ENCODE measurements around the gene REPS2.

REPS2 gene

GRCh38 chrX:17007134-17007768, 60.8 kb downstream of the REPS2 start:
- Mint-ChIP-seq H3K27me3 (no peaks in the 10 kb centered on the region), H3K9me3 (no peaks in the 10 kb centered on the region), H3K36me3 (ENCODE audit: low read depth) (no peaks in the 10 kb centered on the region), H3K4me1 (ENCODE audit: low read depth) (peaks cover 6% of the 10 kb centered on the region), H3K27ac (no peak overlapping the region), H3K4me3 (no peak overlapping the region)

- Mint-ChIP-seq H3K9me3 (no peaks in the 10 kb centered on the region), H3K4me3 (no peak overlapping the region), H3K27me3 (no peaks in the 10 kb centered on the region), H3K4me1 (ENCODE audit: low read depth) (no peaks in the 10 kb centered on the region), H3K27ac (no peak overlapping the region), H3K36me3 (ENCODE audit: low read depth) (no peaks in the 10 kb centered on the region)
Observed at GRCh38 chrX:17009856-17010625, 63.6 kb downstream of the REPS2 start.

- Mint-ChIP-seq H3K27ac (no peak overlapping the region), H3K4me1 (ENCODE audit: low read depth) (no peaks in the 10 kb centered on the region), H3K36me3 (ENCODE audit: low read depth) (no peaks in the 10 kb centered on the region), H3K27me3 (no peaks in the 10 kb centered on the region), H3K4me3 (no peak overlapping the region), H3K9me3 (no peaks in the 10 kb centered on the region)
Observed at GRCh38 chrX:17012465-17012864, 66.0 kb downstream of the REPS2 start.

GRCh38 chrX:17014216-17014615, 67.8 kb downstream of the REPS2 start:
- no peak overlapping the region for H3K27ac Mint-ChIP-seq
- no peaks in the 10 kb centered on the region for H3K27me3 Mint-ChIP-seq
- no peaks in the 10 kb centered on the region for H3K4me1 Mint-ChIP-seq (ENCODE audit: low read depth)
- no peaks in the 10 kb centered on the region for H3K9me3 Mint-ChIP-seq
- no peaks in the 10 kb centered on the region for H3K36me3 Mint-ChIP-seq (ENCODE audit: low read depth)
- H3K4me3 Mint-ChIP-seq = no peak overlapping the region

- no peak overlapping the region for H3K4me3 Mint-ChIP-seq
- H3K27ac Mint-ChIP-seq = no peak overlapping the region
- H3K36me3 Mint-ChIP-seq (ENCODE audit: low read depth) = no peaks in the 10 kb centered on the region
- no peaks in the 10 kb centered on the region for H3K27me3 Mint-ChIP-seq
- H3K4me1 Mint-ChIP-seq (ENCODE audit: low read depth) = no peaks in the 10 kb centered on the region
- H3K9me3 Mint-ChIP-seq = no peaks in the 10 kb centered on the region
Observed at GRCh38 chrX:17017134-17017533, 70.7 kb downstream of the REPS2 start.

GRCh38 chrX:17020356-17020755, 73.9 kb downstream of the REPS2 start:
- no peaks in the 10 kb centered on the region for H3K9me3 Mint-ChIP-seq
- no peaks in the 10 kb centered on the region for H3K4me1 Mint-ChIP-seq (ENCODE audit: low read depth)
- H3K4me3 Mint-ChIP-seq = no peak overlapping the region
- no peak overlapping the region for H3K27ac Mint-ChIP-seq
- H3K36me3 Mint-ChIP-seq (ENCODE audit: low read depth) = no peaks in the 10 kb centered on the region
- H3K27me3 Mint-ChIP-seq = no peaks in the 10 kb centered on the region

- H3K27ac Mint-ChIP-seq = no peak overlapping the region
- H3K36me3 Mint-ChIP-seq (ENCODE audit: low read depth) = no peaks in the 10 kb centered on the region
- no peak overlapping the region for H3K4me3 Mint-ChIP-seq
- no peaks in the 10 kb centered on the region for H3K4me1 Mint-ChIP-seq (ENCODE audit: low read depth)
- no peaks in the 10 kb centered on the region for H3K27me3 Mint-ChIP-seq
- no peaks in the 10 kb centered on the region for H3K9me3 Mint-ChIP-seq
Observed at GRCh38 chrX:17020851-17021821, 74.7 kb downstream of the REPS2 start.

GRCh38 chrX:17021851-17022604, 75.6 kb downstream of the REPS2 start:
- Mint-ChIP-seq H3K4me1 (ENCODE audit: low read depth) (no peaks in the 10 kb centered on the region), H3K4me3 (no peak overlapping the region), H3K9me3 (no peaks in the 10 kb centered on the region), H3K36me3 (ENCODE audit: low read depth) (no peaks in the 10 kb centered on the region), H3K27ac (no peak overlapping the region), H3K27me3 (no peaks in the 10 kb centered on the region)

GRCh38 chrX:17023661-17024060, 77.2 kb downstream of the REPS2 start:
- no peak overlapping the region for H3K27ac Mint-ChIP-seq
- no peaks in the 10 kb centered on the region for H3K36me3 Mint-ChIP-seq (ENCODE audit: low read depth)
- no peaks in the 10 kb centered on the region for H3K4me1 Mint-ChIP-seq (ENCODE audit: low read depth)
- H3K4me3 Mint-ChIP-seq = no peak overlapping the region
- H3K27me3 Mint-ChIP-seq = no peaks in the 10 kb centered on the region
- H3K9me3 Mint-ChIP-seq = no peaks in the 10 kb centered on the region

GRCh38 chrX:17024886-17025285, 78.4 kb downstream of the REPS2 start:
- Mint-ChIP-seq H3K4me3 (no peak overlapping the region), H3K27ac (no peak overlapping the region), H3K4me1 (ENCODE audit: low read depth) (no peaks in the 10 kb centered on the region), H3K27me3 (no peaks in the 10 kb centered on the region), H3K36me3 (ENCODE audit: low read depth) (no peaks in the 10 kb centered on the region), H3K9me3 (no peaks in the 10 kb centered on the region)

GRCh38 chrX:17025621-17026302, 79.3 kb downstream of the REPS2 start:
- Mint-ChIP-seq H3K4me3 (no peak overlapping the region), H3K4me1 (ENCODE audit: low read depth) (no peaks in the 10 kb centered on the region), H3K27ac (no peak overlapping the region), H3K36me3 (ENCODE audit: low read depth) (no peaks in the 10 kb centered on the region), H3K27me3 (no peaks in the 10 kb centered on the region), H3K9me3 (no peaks in the 10 kb centered on the region)

GRCh38 chrX:17027931-17028330, 81.5 kb downstream of the REPS2 start:
- Mint-ChIP-seq H3K9me3 (no peaks in the 10 kb centered on the region), H3K27me3 (no peaks in the 10 kb centered on the region), H3K36me3 (ENCODE audit: low read depth) (no peaks in the 10 kb centered on the region), H3K4me3 (no peak overlapping the region), H3K4me1 (ENCODE audit: low read depth) (no peaks in the 10 kb centered on the region), H3K27ac (no peak overlapping the region)

- no peaks in the 10 kb centered on the region for H3K4me1 Mint-ChIP-seq (ENCODE audit: low read depth)
- no peak overlapping the region for H3K4me3 Mint-ChIP-seq
- no peaks in the 10 kb centered on the region for H3K9me3 Mint-ChIP-seq
- no peak overlapping the region for H3K27ac Mint-ChIP-seq
- no peaks in the 10 kb centered on the region for H3K27me3 Mint-ChIP-seq
- no peaks in the 10 kb centered on the region for H3K36me3 Mint-ChIP-seq (ENCODE audit: low read depth)
Observed at GRCh38 chrX:17028356-17028755, 81.9 kb downstream of the REPS2 start.

- no peak overlapping the region for H3K27ac Mint-ChIP-seq
- no peaks in the 10 kb centered on the region for H3K9me3 Mint-ChIP-seq
- no peaks in the 10 kb centered on the region for H3K4me1 Mint-ChIP-seq (ENCODE audit: low read depth)
- H3K4me3 Mint-ChIP-seq = no peak overlapping the region
- H3K27me3 Mint-ChIP-seq = no peaks in the 10 kb centered on the region
- no peaks in the 10 kb centered on the region for H3K36me3 Mint-ChIP-seq (ENCODE audit: low read depth)
Observed at GRCh38 chrX:17030092-17030491, 83.6 kb downstream of the REPS2 start.

All from stimulated activated naive CD8-positive, alpha-beta T cell treated with anti-CD3 and anti-CD28 coated beads, Interleukin-15, Interleukin-2, amounts not matched to agents 100 ng/mL and 50 ng/mL, for 24 hours (primary cell).